ENCODE data around the gene C11orf16. TPM values are rescaled to one million over a fixed set of nuclear protein-coding genes. Genes with fewer than 3 reads are reported as not detected.
"Not testable (repeated sequence)": the region's sequence is repeated elsewhere in the genome, so short reads cannot be mapped to it uniquely, and the experiment has no call there.

C11orf16 gene
- total RNA-seq, 1 donor from 2014 or later = not detected

- peaks cover 8% of the 10 kb centered on the region for H3K4me1 ChIP-seq
- H3K4me3 ChIP-seq = no peak overlapping the region
- H3K27me3 ChIP-seq = no peaks in the 10 kb centered on the region
- no peaks in the 10 kb centered on the region for H3K9me3 ChIP-seq
- no peak for ATAC-seq
- no peak overlapping the region for H3K27ac ChIP-seq
- no peak for DNase-seq
- intact Hi-C loops (cut with DNase I) = no loop called here
- no peak for TF ChIP-seq CTCF (IDR thresholded peaks at IDR 0.05)
- no peaks in the 10 kb centered on the region for H3K36me3 ChIP-seq
Measured at GRCh38 chr11:8905528-8906165, 27.1 kb downstream of the C11orf16 start.

GRCh38 chr11:8899119-8899753, 33.5 kb downstream of the C11orf16 start:
- H3K9me3 ChIP-seq = peaks cover 12% of the 10 kb centered on the region
- intact Hi-C loops (cut with DNase I) = no loop called here
- H3K27ac ChIP-seq = no peak overlapping the region
- DNase-seq (no peak), ATAC-seq (no peak)
- no peaks in the 10 kb centered on the region for H3K36me3 ChIP-seq
- no peak overlapping the region for H3K4me3 ChIP-seq
- no peak for TF ChIP-seq CTCF (IDR thresholded peaks at IDR 0.05)
- H3K4me1 ChIP-seq = no peaks in the 10 kb centered on the region
- no peaks in the 10 kb centered on the region for H3K27me3 ChIP-seq

GRCh38 chr11:8891185-8891584, 41.6 kb downstream of the C11orf16 start:
- H3K27ac ChIP-seq; DNase-seq; H3K4me3 ChIP-seq; H3K36me3 ChIP-seq; H3K4me1 ChIP-seq; H3K9me3 ChIP-seq; H3K27me3 ChIP-seq; intact Hi-C loops (cut with DNase I); ATAC-seq: not testable (repeated sequence)

DNA sequence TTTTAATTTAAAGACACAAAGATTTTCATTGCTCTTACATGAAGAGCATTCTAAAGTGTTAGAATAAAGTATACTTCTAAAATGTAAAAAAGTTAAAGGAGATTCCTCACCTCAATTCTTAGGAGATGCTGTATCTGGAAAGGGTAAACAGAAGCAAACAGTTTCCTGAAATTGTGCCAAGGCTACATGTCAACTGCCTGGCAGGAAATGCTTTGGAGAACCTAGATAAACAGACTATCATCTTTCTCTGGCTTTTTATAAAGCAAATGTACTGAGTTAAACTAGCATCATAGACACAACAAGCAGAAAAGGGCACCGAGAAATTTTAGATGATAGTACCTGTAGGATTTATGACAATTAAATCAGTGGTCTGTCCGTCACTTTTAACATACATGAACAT, 46.4 kb downstream of the C11orf16 start:
- no peak for TF ChIP-seq CTCF (IDR thresholded peaks at IDR 0.05)
- H3K27ac ChIP-seq = no peak overlapping the region
- intact Hi-C loops (cut with DNase I) = no loop called here
- ATAC-seq (no peak), DNase-seq (no peak)
- no peaks in the 10 kb centered on the region for H3K36me3 ChIP-seq
- H3K4me1 ChIP-seq = no peaks in the 10 kb centered on the region
- no peak overlapping the region for H3K4me3 ChIP-seq
- no peaks in the 10 kb centered on the region for H3K9me3 ChIP-seq
- no peaks in the 10 kb centered on the region for H3K27me3 ChIP-seq

GRCh38 chr11:8881585-8881984, 51.2 kb downstream of the C11orf16 start:
- H3K4me1 ChIP-seq; H3K27ac ChIP-seq; intact Hi-C loops (cut with DNase I); H3K27me3 ChIP-seq; H3K36me3 ChIP-seq; DNase-seq; H3K9me3 ChIP-seq; H3K4me3 ChIP-seq: not testable (repeated sequence)
- ATAC-seq = peak; percentile 50

- DNase-seq = no peak
- H3K27ac ChIP-seq = no peak overlapping the region
- no peak overlapping the region for H3K4me3 ChIP-seq
- no peaks in the 10 kb centered on the region for H3K36me3 ChIP-seq
- ATAC-seq = no peak
- TF ChIP-seq CTCF (IDR thresholded peaks at IDR 0.05) = no peak
- intact Hi-C loops (cut with DNase I) = no loop called here
- H3K4me1 ChIP-seq = peaks cover 1% of the 10 kb centered on the region
- no peaks in the 10 kb centered on the region for H3K27me3 ChIP-seq
- no peaks in the 10 kb centered on the region for H3K9me3 ChIP-seq
Measured at GRCh38 chr11:8878771-8879170, 54.0 kb downstream of the C11orf16 start.
